GM23338 (cell line): ENCODE results near the gene COL24A1. TPM values are rescaled to one million over a fixed set of nuclear protein-coding genes. Genes with fewer than 3 reads are reported as not detected.

Experiments
- ETS1 ChIP-seq: IDR thresholded peaks from 2 replicates; pipeline ENCODE4 v1.6.1; 2016; ENCODE audit warnings: antibody characterized with exemption
- EZH2phosphoT487 ChIP-seq: fragments of 200-600 bp; sonication (generic); IDR thresholded peaks from one replicate; pipeline ENCODE4 v1.8.1; 2018; ENCODE audit warnings: antibody characterized with exemption; ENCODE audit not compliant: unreplicated experiment
- JUNB ChIP-seq: IDR thresholded peaks from one replicate; pipeline ENCODE4 v1.6.1; 2016; ENCODE audit warnings: antibody characterized with exemption; ENCODE audit not compliant: unreplicated experiment
- POLR2AphosphoS5 ChIP-seq: IDR thresholded peaks from 2 replicates; pipeline ENCODE4 v1.6.1; 2016; ENCODE audit warnings: antibody characterized with exemption, low read depth
- ZNF114 ChIP-seq: fragments of 250-450 bp; sonication (Bioruptor Pico); IDR thresholded peaks from 2 replicates; pipeline ENCODE4 v1.5.0; 2020; ENCODE audit warnings: mild to moderate bottlenecking, moderate library complexity
- ZNF331 ChIP-seq: fragments of 250-450 bp; sonication (Bioruptor Pico); IDR thresholded peaks from 2 replicates; pipeline ENCODE4 v1.5.0; 2020; ENCODE audit warnings: low read depth, mild to moderate bottlenecking, moderate library complexity
- ZNF462 ChIP-seq: fragments of 250-450 bp; sonication (Bioruptor Pico); IDR thresholded peaks from 2 replicates; pipeline ENCODE4 v1.5.0; 2020; ENCODE audit warnings: mild to moderate bottlenecking, moderate library complexity
- polyA plus RNA-seq: library from polyadenylated mRNA; unstranded; fragments of >200 nt; fragmentation: Nextera tagmentation; extraction: Ambion mirVana; gene quantifications from 2 replicates; pipeline ENCODE4 v1.2.1, GENCODE V29; 2016
- total RNA-seq: library from RNA; depleted of rRNA; stranded (reverse); fragments of >200 nt; shearing (Covaris generic); gene quantifications from 2 replicates; pipeline ENCODE4 v1.2.3, GENCODE V29; 2014
- TF ChIP-seq, protein P1 (sequence below): IDR thresholded peaks from one replicate; pipeline ENCODE4 v1.6.1; 2018; ENCODE audit warnings: antibody characterized with exemption; ENCODE audit not compliant: unreplicated experiment

COL24A1 gene
- total and polyA plus RNA-seq, 2 experiments from 2014 or later = 1.2 to 2.1 TPM

- TF ChIP-seq ZNF462 (CRISPR knock-in tag) (no peak), POLR2AphosphoS5 (no peak), ZNF331 (no peak), JUNB (no peak), ZNF114 (CRISPR knock-in tag) (no peak), EZH2phosphoT487 (no peak), ETS1 (no peak)
- TF ChIP-seq, protein P1, sequence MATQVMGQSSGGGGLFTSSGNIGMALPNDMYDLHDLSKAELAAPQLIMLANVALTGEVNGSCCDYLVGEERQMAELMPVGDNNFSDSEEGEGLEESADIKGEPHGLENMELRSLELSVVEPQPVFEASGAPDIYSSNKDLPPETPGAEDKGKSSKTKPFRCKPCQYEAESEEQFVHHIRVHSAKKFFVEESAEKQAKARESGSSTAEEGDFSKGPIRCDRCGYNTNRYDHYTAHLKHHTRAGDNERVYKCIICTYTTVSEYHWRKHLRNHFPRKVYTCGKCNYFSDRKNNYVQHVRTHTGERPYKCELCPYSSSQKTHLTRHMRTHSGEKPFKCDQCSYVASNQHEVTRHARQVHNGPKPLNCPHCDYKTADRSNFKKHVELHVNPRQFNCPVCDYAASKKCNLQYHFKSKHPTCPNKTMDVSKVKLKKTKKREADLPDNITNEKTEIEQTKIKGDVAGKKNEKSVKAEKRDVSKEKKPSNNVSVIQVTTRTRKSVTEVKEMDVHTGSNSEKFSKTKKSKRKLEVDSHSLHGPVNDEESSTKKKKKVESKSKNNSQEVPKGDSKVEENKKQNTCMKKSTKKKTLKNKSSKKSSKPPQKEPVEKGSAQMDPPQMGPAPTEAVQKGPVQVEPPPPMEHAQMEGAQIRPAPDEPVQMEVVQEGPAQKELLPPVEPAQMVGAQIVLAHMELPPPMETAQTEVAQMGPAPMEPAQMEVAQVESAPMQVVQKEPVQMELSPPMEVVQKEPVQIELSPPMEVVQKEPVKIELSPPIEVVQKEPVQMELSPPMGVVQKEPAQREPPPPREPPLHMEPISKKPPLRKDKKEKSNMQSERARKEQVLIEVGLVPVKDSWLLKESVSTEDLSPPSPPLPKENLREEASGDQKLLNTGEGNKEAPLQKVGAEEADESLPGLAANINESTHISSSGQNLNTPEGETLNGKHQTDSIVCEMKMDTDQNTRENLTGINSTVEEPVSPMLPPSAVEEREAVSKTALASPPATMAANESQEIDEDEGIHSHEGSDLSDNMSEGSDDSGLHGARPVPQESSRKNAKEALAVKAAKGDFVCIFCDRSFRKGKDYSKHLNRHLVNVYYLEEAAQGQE = no peak
Observed at GRCh38 chr1:85865213-85865612, 291.4 kb downstream of the COL24A1 start (continued).
